Measurements from ENCODE around the gene SULT1E1.

- TF ChIP-seq CTCF (conservative IDR thresholded peaks at IDR 0.05 in 1 of 2, IDR thresholded peaks at IDR 0.05 in 1 of 2; ENCODE audit: low read depth in 1 of 2, low read length in 2 of 2) (no peak), EZH2 (IDR thresholded peaks at IDR 0.05; ENCODE audit: low read length, missing control alignments) (no peak)
Observed at GRCh38 chr4:69849969-69850368, 10.0 kb downstream of the SULT1E1 start.
